GM18508 (cell line): ENCODE results near the gene SLC13A5.
"Not testable (repeated sequence)": the region's sequence is repeated elsewhere in the genome, so short reads cannot be mapped to it uniquely, and the experiment has no call there.

ENCODE experiments used
- ATAC-seq: cut with Tn5 transposase; IDR thresholded peaks from one replicate; pipeline ENCODE4 v1.9.1; 2021; ENCODE audit warnings: moderate number of reproducible peaks; ENCODE audit not compliant: insufficient read depth, unreplicated experiment

SLC13A5 gene

GRCh38 chr17:6711681-6712057 lies 1.5 kb downstream of the SLC13A5 start:
- ATAC-seq = no peak

- no peak for ATAC-seq
Measured at GRCh38 chr17:6711081-6711674, 2.0 kb downstream of the SLC13A5 start.

- no peak for ATAC-seq
Measured at GRCh38 chr17:6710317-6710716, 2.9 kb downstream of the SLC13A5 start.

- no peak for ATAC-seq
Measured at GRCh38 chr17:6708357-6708961, 4.7 kb downstream of the SLC13A5 start.

GRCh38 chr17:6706996-6707395 lies 6.2 kb downstream of the SLC13A5 start:
- ATAC-seq = no peak

GRCh38 chr17:6706499-6706898 lies 6.7 kb downstream of the SLC13A5 start:
- ATAC-seq = no peak

GRCh38 chr17:6704470-6705052 lies 8.6 kb downstream of the SLC13A5 start:
- ATAC-seq = no peak

- ATAC-seq = no peak
Measured at GRCh38 chr17:6703751-6704150, 9.4 kb downstream of the SLC13A5 start.

- ATAC-seq = no peak
Measured at GRCh38 chr17:6702567-6703215, 10.5 kb downstream of the SLC13A5 start.

- ATAC-seq = no peak
Measured at GRCh38 chr17:6701719-6702118, 11.4 kb downstream of the SLC13A5 start.

GRCh38 chr17:6700948-6701307 lies 12.2 kb downstream of the SLC13A5 start:
- no peak for ATAC-seq

- ATAC-seq = no peak
Measured at GRCh38 chr17:6699997-6700947, 12.9 kb downstream of the SLC13A5 start.

GRCh38 chr17:6698004-6698403 lies 15.2 kb downstream of the SLC13A5 start:
- no peak for ATAC-seq

GRCh38 chr17:6696906-6697305 lies 16.3 kb downstream of the SLC13A5 start:
- no peak for ATAC-seq

GRCh38 chr17:6695565-6695964 lies 17.6 kb downstream of the SLC13A5 start:
- no peak for ATAC-seq

- no peak for ATAC-seq
Measured at GRCh38 chr17:6695051-6695450, 18.1 kb downstream of the SLC13A5 start.

GRCh38 chr17:6691958-6692357 lies 21.2 kb downstream of the SLC13A5 start:
- not testable (repeated sequence) for ATAC-seq

GRCh38 chr17:6691546-6691945 lies 21.6 kb downstream of the SLC13A5 start:
- no peak for ATAC-seq

GRCh38 chr17:6690641-6691040 lies 22.5 kb downstream of the SLC13A5 start:
- ATAC-seq = no peak

GRCh38 chr17:6688944-6689343 lies 24.2 kb downstream of the SLC13A5 start:
- ATAC-seq = no peak

GRCh38 chr17:6686026-6686425 lies 27.1 kb downstream of the SLC13A5 start:
- no peak for ATAC-seq
